Right lobe of liver (tissue), 6 donors: ENCODE measurements around the gene PDLIM5. TPM values are rescaled to one million over a fixed set of nuclear protein-coding genes. Genes with fewer than 3 reads are reported as not detected.
"Not testable (repeated sequence)": the region's sequence is repeated elsewhere in the genome, so short reads cannot be mapped to it uniquely, and the experiment has no call there.

ENCODE experiments used
- ATAC-seq, 4 donors: fragments of 200-7000 bp; cut with Tn5 transposase; one replicate each; pipeline ENCODE4 v1.9.1; 2020; ENCODE audit warnings: mild to moderate bottlenecking in 4 of 4, moderate library complexity in 4 of 4
- DNase-seq, 3 donors: peaks; one replicate each; pipeline ENCODE4 v3.0.0-alpha.2; 2020
- H3K27ac ChIP-seq, 3 donors: fragments of 200-600 bp; one replicate each; pipeline ENCODE4 v1.8.0; 2022
- H3K27me3 ChIP-seq, 2 donors: fragments of 200-600 bp; one replicate each; pipeline ENCODE4 v1.8.0; 2022
- H3K36me3 ChIP-seq, 4 donors: fragments of 200-600 bp; sonication (generic) in 1 of 4; one replicate each; pipeline versions ENCODE4 v1.5.1 to v1.8.0; 2017 to 2022; ENCODE audit warnings: control low read depth in 1 of 4
- H3K4me1 ChIP-seq, 4 donors: fragments of 200-600 bp; sonication (generic) in 1 of 4; one replicate each; pipeline versions ENCODE4 v1.5.1 to v1.8.0; 2017 to 2022; ENCODE audit warnings: control low read depth in 1 of 4
- H3K4me3 ChIP-seq, 3 donors: fragments of 200-600 bp; one replicate each; pipeline ENCODE4 v1.8.0; 2022
- H3K9me3 ChIP-seq, 4 donors: fragments of 200-600 bp; sonication (generic) in 1 of 4; one replicate each; pipeline versions ENCODE4 v1.5.1 to v1.8.0; 2017 to 2022; ENCODE audit warnings: control low read depth in 1 of 4
- POLR2A ChIP-seq: fragments of 450-650 bp; IDR thresholded peaks from one replicate; pipeline ENCODE4 v1.6.1; 2017; ENCODE audit warnings: antibody characterized with exemption, mild to moderate bottlenecking
- WGBS: methylation state at CpG from one replicate; pipeline ENCODE4 v1.1.6; 2018; ENCODE audit warnings: low coverage, low lambda C conversion rate; ENCODE audit not compliant: insufficient coverage; ENCODE audit errors: missing lambda C conversion rate; 5-methylcytosine and 5-hydroxymethylcytosine counted together
- intact Hi-C, 2 donors: fragments of 100-400 bp; cut with DNase I; formaldehyde crosslinking; loops; one replicate each; pipeline versions ENCODE4 v1.11.2 to v1.14.1; 2022
- total RNA-seq, 6 experiments: library from RNA; depleted of rRNA in 2 of 6; stranded (reverse); fragments of >200 nt in 2 of 6; fragmentation: NEBNext Ultra II Directional in 3 of 6; extraction: Animal tissue kit (Norgen Biotek cat#: 25700) in 3 of 6; gene quantifications; one replicate each; pipeline versions ENCODE4 v1.1.0 to v1.2.4, GENCODE V29; 2016 to 2023
- TF ChIP-seq, protein P1 (sequence below), 4 donors: fragments of 200-600 bp in 3 of 4; fragments of 450-650 bp in 1 of 4; IDR thresholded peaks; one replicate each; pipeline versions ENCODE4 v1.5.1 to v1.8.0; 2016 to 2022; ENCODE audit warnings: antibody characterized with exemption in 4 of 4, mild to moderate bottlenecking in 2 of 4
- donor health status: DM: no; HTN: yes; CAD: no.
- donor health status: DM: no; HTN: no; CAD: no.
- donor health status: DM: no; HTN: no; CAD: no.
- donor health status: DM: no; HTN: yes; CAD: no.
- donor health status: DM: no; HTN: yes; CAD: no.

PDLIM5 gene
- total RNA-seq, 6 experiments from 2014 or later, result 71.9 to 135 (median 101) TPM

GRCh38 chr4:94613248-94613647 lies 161.5 kb downstream of the PDLIM5 start:
- Histone ChIP-seq H3K4me3 (no peak overlapping the region), H3K27me3 (no peaks in the 10 kb centered on the region), H3K27ac (no peak overlapping the region), H3K9me3 (no peaks in the 10 kb centered on the region), H3K4me1 (no peaks in the 10 kb centered on the region), H3K36me3 (peaks cover 0 to 5% (median 5%) of the 10 kb centered on the region in 4 donors)
- ATAC-seq, result no peak
- TF ChIP-seq, protein P1, sequence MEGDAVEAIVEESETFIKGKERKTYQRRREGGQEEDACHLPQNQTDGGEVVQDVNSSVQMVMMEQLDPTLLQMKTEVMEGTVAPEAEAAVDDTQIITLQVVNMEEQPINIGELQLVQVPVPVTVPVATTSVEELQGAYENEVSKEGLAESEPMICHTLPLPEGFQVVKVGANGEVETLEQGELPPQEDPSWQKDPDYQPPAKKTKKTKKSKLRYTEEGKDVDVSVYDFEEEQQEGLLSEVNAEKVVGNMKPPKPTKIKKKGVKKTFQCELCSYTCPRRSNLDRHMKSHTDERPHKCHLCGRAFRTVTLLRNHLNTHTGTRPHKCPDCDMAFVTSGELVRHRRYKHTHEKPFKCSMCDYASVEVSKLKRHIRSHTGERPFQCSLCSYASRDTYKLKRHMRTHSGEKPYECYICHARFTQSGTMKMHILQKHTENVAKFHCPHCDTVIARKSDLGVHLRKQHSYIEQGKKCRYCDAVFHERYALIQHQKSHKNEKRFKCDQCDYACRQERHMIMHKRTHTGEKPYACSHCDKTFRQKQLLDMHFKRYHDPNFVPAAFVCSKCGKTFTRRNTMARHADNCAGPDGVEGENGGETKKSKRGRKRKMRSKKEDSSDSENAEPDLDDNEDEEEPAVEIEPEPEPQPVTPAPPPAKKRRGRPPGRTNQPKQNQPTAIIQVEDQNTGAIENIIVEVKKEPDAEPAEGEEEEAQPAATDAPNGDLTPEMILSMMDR (IDR thresholded peaks at IDR 0.05), result no peak
- TF ChIP-seq POLR2A, result no peak
- WGBS, result 38% methylated on average over 1 of the region's 1 CpG
- no peak for DNase-seq
- intact Hi-C loops, result no loop called here

DNA sequence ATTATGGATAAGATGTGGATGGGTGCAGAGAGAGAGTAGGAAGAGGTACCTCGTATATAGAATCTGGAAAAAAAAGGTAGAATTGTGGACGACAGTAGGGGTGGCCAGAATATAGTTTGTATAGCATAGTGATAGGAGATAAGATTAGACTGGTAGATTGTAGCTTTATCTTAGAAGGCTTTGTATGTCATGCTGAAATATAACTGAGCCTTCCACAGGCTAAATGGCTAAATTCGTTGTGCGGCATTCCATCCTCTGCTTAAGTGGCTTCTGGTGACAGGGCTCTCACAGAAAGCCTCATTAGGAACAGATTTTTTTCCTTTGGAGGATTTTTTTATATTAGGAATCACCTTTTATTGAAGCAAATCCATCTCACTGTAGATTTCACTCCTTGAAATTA lies 163.7 kb downstream of the PDLIM5 start:
- no peak for DNase-seq
- H3K9me3 ChIP-seq, result no peaks in the 10 kb centered on the region
- no peaks in the 10 kb centered on the region for H3K4me1 ChIP-seq
- H3K4me3 ChIP-seq, result no peak overlapping the region
- H3K27me3 ChIP-seq, result no peaks in the 10 kb centered on the region
- peaks cover 0 to 17% (median 10%) of the 10 kb centered on the region in 4 donors for H3K36me3 ChIP-seq
- TF ChIP-seq, protein P1 (IDR thresholded peaks at IDR 0.05), result no peak
- TF ChIP-seq POLR2A, result no peak
- no peak for ATAC-seq
- WGBS, result 82% methylated on average over 4 of the region's 4 CpGs
- intact Hi-C loops, result no loop called here
- no peak overlapping the region for H3K27ac ChIP-seq

DNA sequence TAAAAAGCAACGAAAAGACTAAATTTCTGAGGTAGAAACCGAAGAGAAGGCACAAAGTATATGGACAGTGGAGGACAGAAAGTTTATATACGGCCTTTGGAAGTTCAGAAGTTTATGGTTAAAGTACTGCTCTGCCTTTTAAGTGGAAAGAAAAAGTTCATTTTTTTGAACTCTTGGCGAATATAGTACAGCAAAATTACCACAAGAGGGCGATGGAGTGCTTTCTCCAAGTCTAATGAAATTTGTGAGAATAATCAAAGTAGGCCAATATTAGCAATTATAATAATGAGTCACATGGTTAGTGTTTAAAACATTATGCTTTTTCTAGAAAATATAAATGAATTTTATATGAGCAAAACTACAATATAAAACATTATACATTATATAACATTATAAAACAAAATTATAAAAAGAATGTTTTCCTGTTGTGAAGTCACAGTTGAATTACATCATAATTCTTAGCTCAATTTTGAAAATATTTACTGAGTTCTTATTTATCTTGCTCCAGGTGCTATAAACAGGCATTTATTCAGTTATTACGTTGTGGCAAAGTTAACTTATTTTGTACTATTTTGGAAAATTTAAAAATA lies 169.8 kb downstream of the PDLIM5 start:
- intact Hi-C loops, result loop anchor here in 1 of 2 donors (10.0 kb wide), 1 partner anchor 113 kb away; no protein-coding TSS in a partner anchor
- 15% methylated on average over 6 of the region's 6 CpGs for WGBS
- TF ChIP-seq, protein P1 (IDR thresholded peaks at IDR 0.05), result peak; percentile 69 to 82 (median 78)
- TF ChIP-seq POLR2A, result no peak
- Histone ChIP-seq H3K4me3 (no peak overlapping the region), H3K27ac (peak overlapping the region in 1 of 3 donors; percentile 26), H3K36me3 (peaks cover 0 to 19% (median 10%) of the 10 kb centered on the region in 4 donors), H3K27me3 (no peaks in the 10 kb centered on the region), H3K9me3 (no peaks in the 10 kb centered on the region), H3K4me1 (no peaks in the 10 kb centered on the region)
- DNase-seq (no peak), ATAC-seq (peak; percentile 67 to 85 (median 76))

GRCh38 chr4:94623126-94623911 lies 171.6 kb downstream of the PDLIM5 start:
- no peak overlapping the region for H3K4me3 ChIP-seq
- H3K27me3 ChIP-seq, result no peaks in the 10 kb centered on the region
- DNase-seq (no peak), ATAC-seq (no peak)
- no peaks in the 10 kb centered on the region for H3K9me3 ChIP-seq
- 65% methylated on average over 3 of the region's 3 CpGs for WGBS
- H3K36me3 ChIP-seq, result peaks cover 0 to 14% (median 5%) of the 10 kb centered on the region in 4 donors
- intact Hi-C loops, result loop anchor here in 1 of 2 donors (10.0 kb wide), 1 partner anchor 111 kb away; no protein-coding TSS in a partner anchor
- no peaks in the 10 kb centered on the region for H3K4me1 ChIP-seq
- H3K27ac ChIP-seq, result no peak overlapping the region
- TF ChIP-seq POLR2A, result no peak

- H3K4me3 ChIP-seq, result no peak overlapping the region
- no peak for DNase-seq
- H3K27me3 ChIP-seq, result no peaks in the 10 kb centered on the region
- H3K36me3 ChIP-seq, result no peaks in the 10 kb centered on the region
- H3K9me3 ChIP-seq, result no peaks in the 10 kb centered on the region
- intact Hi-C loops, result loop anchor here in 1 of 2 donors (10.0 kb wide), 1 partner anchor 108 kb away; no protein-coding TSS in a partner anchor
- ATAC-seq, result no peak
- no peak overlapping the region for H3K27ac ChIP-seq
- 91% methylated on average over 3 of the region's 3 CpGs for WGBS
- TF ChIP-seq, protein P1 (IDR thresholded peaks at IDR 0.05), result no peak
- TF ChIP-seq POLR2A, result no peak
- no peaks in the 10 kb centered on the region for H3K4me1 ChIP-seq
These were observed 175.2 kb downstream of the PDLIM5 start for GRCh38 chr4:94626942-94627341.

DNA sequence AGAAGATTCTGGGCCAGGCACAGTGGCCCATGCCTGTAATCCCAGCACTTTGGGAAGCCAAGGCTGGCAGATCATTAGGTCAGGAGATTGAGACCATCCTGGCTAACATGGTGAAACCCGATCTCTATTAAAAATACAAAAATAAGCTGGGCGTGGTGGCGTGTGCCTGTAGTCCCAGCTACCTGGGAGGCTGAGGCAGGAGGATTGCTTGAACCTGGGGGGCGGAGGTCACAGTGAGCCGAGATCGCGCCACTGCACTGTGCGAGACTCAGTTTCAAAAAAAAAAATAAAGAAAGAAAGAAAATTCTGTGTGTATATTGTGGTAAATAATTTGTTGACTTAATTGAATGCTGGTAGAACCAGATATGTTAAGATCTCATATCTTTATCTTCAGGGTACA lies 177.3 kb downstream of the PDLIM5 start:
- intact Hi-C loops, result loop anchor here in 1 of 2 donors (10.0 kb wide), 1 partner anchor 106 kb away; no protein-coding TSS in a partner anchor
- not testable (repeated sequence) for H3K4me1 ChIP-seq

More for the DNA sequence above, 177.3 kb downstream of the PDLIM5 start:
- not testable (repeated sequence) for H3K27ac ChIP-seq, H3K27me3 ChIP-seq, ATAC-seq, H3K4me3 ChIP-seq, DNase-seq, H3K36me3 ChIP-seq, H3K9me3 ChIP-seq
- WGBS, result 80% methylated on average over 1 of the region's 8 CpGs
